ENCODE data around the gene HS3ST6.
A peak's percentile ranks its signal among the peaks of the same experiment; 100 is the strongest.
"Not testable (repeated sequence)": the region's sequence is repeated elsewhere in the genome, so short reads cannot be mapped to it uniquely, and the experiment has no call there.

Gene HS3ST6

DNA sequence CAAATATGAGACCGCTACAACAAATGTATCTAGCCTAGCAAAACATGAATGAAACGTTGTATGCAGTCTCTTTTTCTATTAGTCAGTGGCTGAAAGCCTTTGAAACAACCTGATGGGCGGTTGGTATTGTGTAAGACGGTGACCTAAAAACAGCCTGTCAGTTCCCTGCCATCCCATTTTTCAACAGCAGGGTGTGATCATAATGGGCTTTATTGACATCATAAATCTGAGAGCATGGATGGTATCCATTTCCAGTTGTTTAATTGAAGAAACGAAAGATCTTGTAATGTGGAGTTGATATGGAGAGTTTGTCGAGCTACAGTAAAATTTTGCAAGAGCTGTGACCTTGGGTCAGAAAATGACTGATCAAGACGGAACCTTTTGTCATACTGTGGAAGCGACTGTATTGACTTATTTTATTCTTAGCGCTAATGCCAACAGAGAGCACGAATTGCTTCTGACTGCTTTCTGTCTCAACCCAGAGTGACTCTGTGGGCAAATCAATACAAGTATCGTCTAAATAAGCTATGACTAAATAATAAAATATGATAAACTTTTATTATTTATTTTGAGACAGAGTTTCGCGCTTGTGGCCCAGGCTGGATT is 34.0 kb downstream of the HS3ST6 start:
- peaks cover 4% of the 10 kb centered on the region for H3K27me3 ChIP-seq (ENCODE audit: insufficient read depth, low read length)
- H3K9me2 ChIP-seq (ENCODE audit: low read depth, low read length), result no peaks in the 10 kb centered on the region
- TF ChIP-seq, protein P1, sequence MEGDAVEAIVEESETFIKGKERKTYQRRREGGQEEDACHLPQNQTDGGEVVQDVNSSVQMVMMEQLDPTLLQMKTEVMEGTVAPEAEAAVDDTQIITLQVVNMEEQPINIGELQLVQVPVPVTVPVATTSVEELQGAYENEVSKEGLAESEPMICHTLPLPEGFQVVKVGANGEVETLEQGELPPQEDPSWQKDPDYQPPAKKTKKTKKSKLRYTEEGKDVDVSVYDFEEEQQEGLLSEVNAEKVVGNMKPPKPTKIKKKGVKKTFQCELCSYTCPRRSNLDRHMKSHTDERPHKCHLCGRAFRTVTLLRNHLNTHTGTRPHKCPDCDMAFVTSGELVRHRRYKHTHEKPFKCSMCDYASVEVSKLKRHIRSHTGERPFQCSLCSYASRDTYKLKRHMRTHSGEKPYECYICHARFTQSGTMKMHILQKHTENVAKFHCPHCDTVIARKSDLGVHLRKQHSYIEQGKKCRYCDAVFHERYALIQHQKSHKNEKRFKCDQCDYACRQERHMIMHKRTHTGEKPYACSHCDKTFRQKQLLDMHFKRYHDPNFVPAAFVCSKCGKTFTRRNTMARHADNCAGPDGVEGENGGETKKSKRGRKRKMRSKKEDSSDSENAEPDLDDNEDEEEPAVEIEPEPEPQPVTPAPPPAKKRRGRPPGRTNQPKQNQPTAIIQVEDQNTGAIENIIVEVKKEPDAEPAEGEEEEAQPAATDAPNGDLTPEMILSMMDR (IDR thresholded peaks at IDR 0.05; ENCODE audit: low read length), result peak; percentile 25; the same call in 1 of the 2 replicates
- TF ChIP-seq EZH2 (IDR thresholded peaks at IDR 0.05; ENCODE audit: borderline replicate concordance, low read length), result no peak
- H3K79me2 ChIP-seq (ENCODE audit: insufficient read depth, low read length), result no peaks in the 10 kb centered on the region
- H3K4me1 ChIP-seq (ENCODE audit: insufficient read depth, low read length, severe bottlenecking), result no peaks in the 10 kb centered on the region
- H3K27ac ChIP-seq (ENCODE audit: low read depth, low read length, poor library complexity, severe bottlenecking), result no peak overlapping the region
- H3K36me3 ChIP-seq (ENCODE audit: insufficient read depth, low read length), result no peaks in the 10 kb centered on the region
- H3K9ac ChIP-seq (ENCODE audit: low read length), result no peak overlapping the region
- H4K20me1 ChIP-seq (ENCODE audit: insufficient read depth, low read length), result no peaks in the 10 kb centered on the region
- no peak overlapping the region for H3K4me2 ChIP-seq (ENCODE audit: low read length)
- H3K4me3 ChIP-seq (ENCODE audit: low read depth, low read length, poor library complexity, severe bottlenecking), result no peak overlapping the region
- no peak overlapping the region for H2AFZ ChIP-seq (ENCODE audit: low read length)
- H3F3A ChIP-seq (ENCODE audit: insufficient read depth, low read length), result no peaks in the 10 kb centered on the region
- H3K9me3 ChIP-seq (ENCODE audit: low read length), result no peaks in the 10 kb centered on the region

DNA sequence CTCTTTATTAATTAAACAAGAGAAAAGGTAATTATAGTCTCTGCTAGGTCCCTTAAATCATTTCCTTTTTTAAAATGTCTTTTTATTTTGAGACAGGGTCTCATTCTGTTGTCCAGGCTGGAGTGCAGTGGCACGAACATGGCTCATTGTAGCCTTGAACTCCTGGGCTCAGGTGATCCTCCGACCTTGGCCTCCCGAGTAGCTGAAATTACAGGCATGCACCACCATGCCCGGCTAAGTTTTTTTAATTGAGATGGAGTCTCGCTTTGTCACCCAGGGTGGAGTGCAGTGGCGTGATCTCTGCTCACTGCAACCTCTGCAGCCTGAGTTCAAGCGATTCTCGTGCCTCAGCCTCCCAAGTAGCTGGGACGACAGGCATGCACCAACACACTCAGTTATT is 37.0 kb downstream of the HS3ST6 start:
- not testable (repeated sequence) for H3F3A ChIP-seq (ENCODE audit: insufficient read depth, low read length); H2AFZ ChIP-seq (ENCODE audit: low read length); H3K9me3 ChIP-seq (ENCODE audit: low read length); H3K9me2 ChIP-seq (ENCODE audit: low read depth, low read length); H3K27ac ChIP-seq (ENCODE audit: low read depth, low read length, poor library complexity, severe bottlenecking); H3K4me3 ChIP-seq (ENCODE audit: low read depth, low read length, poor library complexity, severe bottlenecking); H3K79me2 ChIP-seq (ENCODE audit: insufficient read depth, low read length); H3K9ac ChIP-seq (ENCODE audit: low read length); H3K36me3 ChIP-seq (ENCODE audit: insufficient read depth, low read length); H3K4me1 ChIP-seq (ENCODE audit: insufficient read depth, low read length, severe bottlenecking); H4K20me1 ChIP-seq (ENCODE audit: insufficient read depth, low read length); H3K4me2 ChIP-seq (ENCODE audit: low read length); H3K27me3 ChIP-seq (ENCODE audit: insufficient read depth, low read length)

DNA sequence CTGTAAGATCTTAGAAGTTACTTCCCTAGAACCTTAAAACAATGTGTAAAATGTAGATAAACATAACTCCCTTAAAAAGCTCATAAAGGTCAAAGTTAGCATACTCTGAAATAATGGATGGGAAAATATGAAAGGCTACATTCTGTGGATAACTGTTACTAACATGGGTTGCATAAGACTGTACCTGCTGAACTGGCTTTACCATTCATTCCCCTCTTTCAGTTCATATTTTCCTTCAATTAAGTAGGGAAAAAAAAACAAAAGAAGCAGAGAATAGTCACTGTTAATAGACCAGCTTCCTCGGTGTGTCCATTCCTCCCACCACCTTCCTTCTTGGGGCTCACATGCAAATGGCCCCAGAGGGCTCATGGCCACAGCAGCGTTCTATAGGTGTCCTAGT is 38.7 kb downstream of the HS3ST6 start:
- Histone ChIP-seq H3K79me2 (ENCODE audit: insufficient read depth, low read length) (no peaks in the 10 kb centered on the region), H3K4me1 (ENCODE audit: insufficient read depth, low read length, severe bottlenecking) (peaks cover 13% of the 10 kb centered on the region), H2AFZ (ENCODE audit: low read length) (no peak overlapping the region), H3K27me3 (ENCODE audit: insufficient read depth, low read length) (no peaks in the 10 kb centered on the region), H3K27ac (ENCODE audit: low read depth, low read length, poor library complexity, severe bottlenecking) (no peak overlapping the region), H3K4me3 (ENCODE audit: low read depth, low read length, poor library complexity, severe bottlenecking) (no peak overlapping the region), H3K9me2 (ENCODE audit: low read depth, low read length) (no peaks in the 10 kb centered on the region), H3K9me3 (ENCODE audit: low read length) (no peaks in the 10 kb centered on the region), H3K4me2 (ENCODE audit: low read length) (no peak overlapping the region), H3K36me3 (ENCODE audit: insufficient read depth, low read length) (no peaks in the 10 kb centered on the region), H3K9ac (ENCODE audit: low read length) (no peak overlapping the region), H4K20me1 (ENCODE audit: insufficient read depth, low read length) (no peaks in the 10 kb centered on the region), H3F3A (ENCODE audit: insufficient read depth, low read length) (no peaks in the 10 kb centered on the region)
- no peak for TF ChIP-seq EZH2 (IDR thresholded peaks at IDR 0.05; ENCODE audit: borderline replicate concordance, low read length)
- TF ChIP-seq, protein P1 (IDR thresholded peaks at IDR 0.05; ENCODE audit: low read length), result no peak

DNA sequence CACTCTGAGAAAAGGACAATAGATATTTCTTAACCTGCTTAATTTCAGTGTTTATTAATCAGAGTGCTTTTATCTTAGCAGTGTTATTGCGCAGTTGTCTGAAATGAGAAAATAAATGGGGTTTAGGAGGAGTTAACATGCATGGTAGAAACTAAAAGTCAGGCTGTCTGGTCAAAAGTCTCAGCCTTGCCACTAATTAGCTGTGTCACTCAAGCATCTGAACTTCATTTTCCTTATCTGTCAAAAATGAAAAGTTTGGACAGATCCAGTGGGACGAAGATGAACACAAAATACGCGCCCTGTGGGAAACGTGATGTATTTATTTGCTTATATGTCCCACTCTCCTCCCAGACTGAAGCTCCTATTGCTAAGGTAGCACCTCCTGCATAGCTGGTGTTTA is 40.0 kb downstream of the HS3ST6 start:
- H3K9me3 ChIP-seq (ENCODE audit: low read length), result no peaks in the 10 kb centered on the region
- H3K9ac ChIP-seq (ENCODE audit: low read length), result no peak overlapping the region
- H3K27me3 ChIP-seq (ENCODE audit: insufficient read depth, low read length), result no peaks in the 10 kb centered on the region
- peaks cover 16% of the 10 kb centered on the region for H3K4me1 ChIP-seq (ENCODE audit: insufficient read depth, low read length, severe bottlenecking)
- H3F3A ChIP-seq (ENCODE audit: insufficient read depth, low read length), result peaks cover 2% of the 10 kb centered on the region; the same call in 1 of the 2 replicates
- no peaks in the 10 kb centered on the region for H3K9me2 ChIP-seq (ENCODE audit: low read depth, low read length)
- H3K4me3 ChIP-seq (ENCODE audit: low read depth, low read length, poor library complexity, severe bottlenecking), result no peak overlapping the region
- H3K27ac ChIP-seq (ENCODE audit: low read depth, low read length, poor library complexity, severe bottlenecking), result no peak overlapping the region
- H3K36me3 ChIP-seq (ENCODE audit: insufficient read depth, low read length), result no peaks in the 10 kb centered on the region
- no peaks in the 10 kb centered on the region for H3K79me2 ChIP-seq (ENCODE audit: insufficient read depth, low read length)
- TF ChIP-seq EZH2 (IDR thresholded peaks at IDR 0.05; ENCODE audit: borderline replicate concordance, low read length), result no peak
- TF ChIP-seq, protein P1 (IDR thresholded peaks at IDR 0.05; ENCODE audit: low read length), result no peak
- no peaks in the 10 kb centered on the region for H4K20me1 ChIP-seq (ENCODE audit: insufficient read depth, low read length)
- H2AFZ ChIP-seq (ENCODE audit: low read length), result no peak overlapping the region
- H3K4me2 ChIP-seq (ENCODE audit: low read length), result no peak overlapping the region
